Heart right ventricle (tissue), 16 donors: ENCODE results near the gene NSF. TPM values are rescaled to one million over a fixed set of nuclear protein-coding genes. Genes with fewer than 3 reads are reported as not detected.

ENCODE experiments used
- ATAC-seq, 8 donors: fragments of 200-7000 bp; cut with Tn5 transposase; one replicate each; pipeline ENCODE4 v1.9.1; 2020; ENCODE audit warnings: mild to moderate bottlenecking in 8 of 8, moderate library complexity in 8 of 8, moderate number of reproducible peaks in 1 of 8
- DNase-seq, 2 donors: peaks; one replicate each; pipeline ENCODE4 v3.0.0-alpha.2; 2020
- H3K27ac ChIP-seq, 10 donors: fragments of 200-600 bp; sonication (generic) in 2 of 10; one replicate each; pipeline versions ENCODE4 v1.5.0 to v1.8.0; 2020 to 2022; ENCODE audit warnings: mild to moderate bottlenecking in 3 of 10
- H3K27me3 ChIP-seq, 7 donors: fragments of 200-600 bp; one replicate each; pipeline ENCODE4 v1.8.0; 2021 to 2022; ENCODE audit warnings: mild to moderate bottlenecking in 2 of 7
- H3K36me3 ChIP-seq, 9 donors: fragments of 200-600 bp; sonication (generic) in 1 of 9; one replicate each; pipeline versions ENCODE4 v1.5.0 to v1.8.0; 2020 to 2022; ENCODE audit warnings: mild to moderate bottlenecking in 2 of 9
- H3K4me1 ChIP-seq, 9 donors: fragments of 200-600 bp; sonication (generic) in 1 of 9; one replicate each; pipeline versions ENCODE4 v1.5.0 to v1.8.0; 2020 to 2022; ENCODE audit warnings: mild to moderate bottlenecking in 4 of 9
- H3K4me3 ChIP-seq, 10 donors: fragments of 200-600 bp; sonication (generic) in 2 of 10; one replicate each; pipeline versions ENCODE4 v1.5.0 to v1.8.0; 2020 to 2022; ENCODE audit warnings: mild to moderate bottlenecking in 7 of 10, moderate library complexity in 2 of 10
- H3K9me3 ChIP-seq, 11 donors: fragments of 200-600 bp in 10 of 11; sonication (generic) in 2 of 11; one replicate each; pipeline versions ENCODE4 v1.5.0 to v1.8.0; 2013 to 2022; ENCODE audit warnings: mild to moderate bottlenecking in 2 of 11, control low read depth in 1 of 11, moderate library complexity in 1 of 11
- CTCF ChIP-seq, 9 donors: fragments of 200-600 bp; sonication (generic) in 2 of 9; IDR thresholded peaks; one replicate each; pipeline versions ENCODE4 v1.5.0 to v1.8.0; 2021 to 2022; ENCODE audit warnings: antibody characterized with exemption in 9 of 9, mild to moderate bottlenecking in 5 of 9, moderate library complexity in 1 of 9
- WGBS, 2 donors: extraction: QIAGEN DNeasy Blood & Tissue Kit; methylation state at CpG; one replicate each; pipeline ENCODE4 v1.1.7; 2013; ENCODE audit warnings: inconsistent platforms in 1 of 2; 5-methylcytosine and 5-hydroxymethylcytosine counted together
- intact Hi-C, 10 donors: fragments of 100-400 bp; cut with DNase I; formaldehyde crosslinking; loops; one replicate each; pipeline versions ENCODE4 v1.11.1 to v1.14.2; 2022
- polyA plus RNA-seq, 2 donors: library from polyadenylated mRNA; stranded (reverse); fragments of 200-250 nt; gene quantifications; one replicate each; pipeline ENCODE4 v1.2.3, GENCODE V29; 2013
- total RNA-seq, 10 donors: library from RNA; stranded (reverse); fragmentation: NEBNext Ultra II Directional in 3 of 10; extraction: Animal tissue kit (Norgen Biotek cat#: 25700) in 3 of 10; gene quantifications; one replicate each; pipeline versions ENCODE4 v1.2.1 to v1.2.4, GENCODE V29; 2021 to 2023
- donor health status: Arrhythmogenic right ventricular cardiomyopathy.
- donor health status: ischemic (EF 13 %, LVEDD 7.1; RV severe dilation, severe dysfunction).
- donor health status: healthy with polysubstance abuse.
- donor health status: DM: no; HTN: yes; CAD: no.
- donor health status: DM: no; HTN: no; CAD: no.
- donor health status: ischemic (EF 25% LVEDD 6.9; RV normal size, moderate dysfunction).
- donor health status: ischemic (EF 25% LVEDD 5.7; RV mildly dilated, moderate dysfunction).
- donor health status: healthy.
- donor health status: DM: yes; HTN: yes; CAD: no.
- donor health status: Ischemic cardiomyopathy.
- donor health status: ischemic (EF 35%, LVEDD 5.7; RV mildly dilated, moderate dysfunction).
- donor health status: nonischemic (EF 11% LVEDD 7.7; RV severe dilation, severe dysfunction).
- donor health status: DM: yes; HTN: yes; CAD: no.
- donor health status: PGD.
- donor health status: ischemic (EF 29% LVEDD 5.4; RV normal size, mild dysfunction).
- donor health status: nonischemic (EF 23%, LVEDD 6.1; RV moderate dilation, normal function).

NSF gene
- total and polyA plus RNA-seq, 12 donors, result 4.5 to 28.0 (median 19.6) TPM

GRCh38 chr17:46782250-46782953 is 191.9 kb downstream of the NSF start:
- no peaks in the 10 kb centered on the region for H3K36me3 ChIP-seq
- 70 to 81% methylated on average over 9 of the region's 9 CpGs for WGBS, 2 donors
- H3K4me1 ChIP-seq, result no peaks in the 10 kb centered on the region
- ATAC-seq (peak in 5 of 8 donors; percentile 39 to 60 (median 42)), DNase-seq (no peak)
- no peak overlapping the region for H3K4me3 ChIP-seq
- no peak overlapping the region for H3K27ac ChIP-seq
- H3K9me3 ChIP-seq, result no peaks in the 10 kb centered on the region
- H3K27me3 ChIP-seq, result peaks cover 0 to 17% (median 0%) of the 10 kb centered on the region in 7 donors
- intact Hi-C loops, result loop anchor here in 1 of 10 donors (10.0 kb wide), 1 partner anchor 52 kb away; no protein-coding TSS in a partner anchor
- peak in 8 of 9 donors; percentile 18 to 61 (median 52) for TF ChIP-seq CTCF (IDR thresholded peaks at IDR 0.05)

GRCh38 chr17:46783031-46783593 is 192.6 kb downstream of the NSF start:
- no peak for TF ChIP-seq CTCF (IDR thresholded peaks at IDR 0.05)
- ATAC-seq, result no peak

GRCh38 chr17:46785696-46786095 is 195.2 kb downstream of the NSF start:
- H3K27ac ChIP-seq, result no peak overlapping the region
- ATAC-seq (no peak), DNase-seq (no peak)
- no peaks in the 10 kb centered on the region for H3K36me3 ChIP-seq
- no peak for TF ChIP-seq CTCF (IDR thresholded peaks at IDR 0.05)
- H3K9me3 ChIP-seq, result peaks cover 0 to 8% (median 0%) of the 10 kb centered on the region in 11 donors
- H3K4me3 ChIP-seq, result no peak overlapping the region
- no peaks in the 10 kb centered on the region for H3K4me1 ChIP-seq
- WGBS, 2 donors, result 50 to 52% methylated on average over 7 of the region's 7 CpGs
- H3K27me3 ChIP-seq, result peaks cover 0 to 26% (median 18%) of the 10 kb centered on the region in 7 donors
- intact Hi-C loops, result loop anchor here in 1 of 10 donors (10.0 kb wide), 1 partner anchor 49 kb away; no protein-coding TSS in a partner anchor

More at GRCh38 chr17:46783031-46783593, 192.6 kb downstream of the NSF start:
- H3K27me3 ChIP-seq, result peaks cover 0 to 17% (median 0%) of the 10 kb centered on the region in 7 donors
- no peaks in the 10 kb centered on the region for H3K36me3 ChIP-seq
- intact Hi-C loops, result loop anchor here in 1 of 10 donors (10.0 kb wide), 1 partner anchor 52 kb away; no protein-coding TSS in a partner anchor
- WGBS, 2 donors, result 50 to 59% methylated on average over 7 of the region's 7 CpGs
- DNase-seq, result no peak
- no peaks in the 10 kb centered on the region for H3K4me1 ChIP-seq
- H3K9me3 ChIP-seq, result no peaks in the 10 kb centered on the region
- no peak overlapping the region for H3K4me3 ChIP-seq
- H3K27ac ChIP-seq, result no peak overlapping the region

- peaks cover 0 to 8% (median 0%) of the 10 kb centered on the region in 11 donors for H3K9me3 ChIP-seq
- no peak for TF ChIP-seq CTCF (IDR thresholded peaks at IDR 0.05)
- ATAC-seq (no peak), DNase-seq (no peak)
- H3K27me3 ChIP-seq, result peaks cover 0 to 42% (median 34%) of the 10 kb centered on the region in 7 donors
- intact Hi-C loops, result loop anchor here in 1 of 10 donors (10.0 kb wide), 1 partner anchor 47 kb away; no protein-coding TSS in a partner anchor
- no peak overlapping the region for H3K27ac ChIP-seq
- H3K4me1 ChIP-seq, result no peaks in the 10 kb centered on the region
- H3K36me3 ChIP-seq, result no peaks in the 10 kb centered on the region
- WGBS, 2 donors, result 91 to 92% methylated on average over 13 of the region's 13 CpGs
- no peak overlapping the region for H3K4me3 ChIP-seq
Measured at GRCh38 chr17:46787478-46787877, 197.0 kb downstream of the NSF start.
